ENCODE data around the gene RAMP3.

Gene RAMP3

GRCh38 chr7:45221896-45222604, 64.5 kb downstream of the RAMP3 start:
- TF ChIP-seq EZH2 (IDR thresholded peaks at IDR 0.05), result no peak
- no peak for TF ChIP-seq FOXP2 (optimal IDR thresholded peaks at IDR 0.05; ENCODE audit: control extremely low read depth, extremely low read length, insufficient read depth)
- TF ChIP-seq POLR2AphosphoS5 (IDR thresholded peaks at IDR 0.05; ENCODE audit: borderline replicate concordance, low read depth, low read length), result no peak
- Histone ChIP-seq H3K36me3 (ENCODE audit: insufficient read depth, low read length) (no peaks in the 10 kb centered on the region), H3K9ac (ENCODE audit: insufficient read length) (no peak overlapping the region), H3K4me3 (no peak overlapping the region), H3K9me3 (ENCODE audit: low read depth, low read length) (no peaks in the 10 kb centered on the region), H3K27ac (no peak overlapping the region)
- DNase-seq (ENCODE audit: low read depth, low spot score), result no peak

DNA sequence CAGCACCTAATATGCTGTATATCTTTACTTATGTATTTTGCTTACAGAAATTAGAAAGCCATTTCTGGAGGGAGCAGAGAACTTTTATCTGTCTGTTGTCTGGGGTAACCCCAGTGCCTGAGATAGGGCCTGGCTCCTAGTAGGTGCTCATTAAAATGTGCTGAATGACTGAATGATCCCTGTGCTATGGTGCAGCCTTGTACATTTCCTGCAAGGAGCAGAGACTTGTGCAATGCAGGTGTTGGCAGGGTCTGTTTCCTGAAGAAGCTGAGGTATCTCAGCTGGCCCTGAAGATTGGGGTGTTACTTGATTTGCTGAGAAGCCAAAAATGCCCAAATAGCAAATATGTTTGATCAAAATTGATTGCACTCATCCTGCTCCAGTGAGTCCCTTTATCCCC, 65.5 kb downstream of the RAMP3 start:
- TF ChIP-seq EZH2 (IDR thresholded peaks at IDR 0.05), result no peak
- TF ChIP-seq POLR2AphosphoS5 (IDR thresholded peaks at IDR 0.05; ENCODE audit: borderline replicate concordance, low read depth, low read length), result no peak
- no peak for TF ChIP-seq FOXP2 (optimal IDR thresholded peaks at IDR 0.05; ENCODE audit: control extremely low read depth, extremely low read length, insufficient read depth)
- no peak for DNase-seq (ENCODE audit: low read depth, low spot score)
- Histone ChIP-seq H3K9ac (ENCODE audit: insufficient read length) (no peak overlapping the region), H3K9me3 (ENCODE audit: low read depth, low read length) (no peaks in the 10 kb centered on the region), H3K36me3 (ENCODE audit: insufficient read depth, low read length) (no peaks in the 10 kb centered on the region), H3K4me3 (no peak overlapping the region), H3K27ac (no peak overlapping the region)

DNA sequence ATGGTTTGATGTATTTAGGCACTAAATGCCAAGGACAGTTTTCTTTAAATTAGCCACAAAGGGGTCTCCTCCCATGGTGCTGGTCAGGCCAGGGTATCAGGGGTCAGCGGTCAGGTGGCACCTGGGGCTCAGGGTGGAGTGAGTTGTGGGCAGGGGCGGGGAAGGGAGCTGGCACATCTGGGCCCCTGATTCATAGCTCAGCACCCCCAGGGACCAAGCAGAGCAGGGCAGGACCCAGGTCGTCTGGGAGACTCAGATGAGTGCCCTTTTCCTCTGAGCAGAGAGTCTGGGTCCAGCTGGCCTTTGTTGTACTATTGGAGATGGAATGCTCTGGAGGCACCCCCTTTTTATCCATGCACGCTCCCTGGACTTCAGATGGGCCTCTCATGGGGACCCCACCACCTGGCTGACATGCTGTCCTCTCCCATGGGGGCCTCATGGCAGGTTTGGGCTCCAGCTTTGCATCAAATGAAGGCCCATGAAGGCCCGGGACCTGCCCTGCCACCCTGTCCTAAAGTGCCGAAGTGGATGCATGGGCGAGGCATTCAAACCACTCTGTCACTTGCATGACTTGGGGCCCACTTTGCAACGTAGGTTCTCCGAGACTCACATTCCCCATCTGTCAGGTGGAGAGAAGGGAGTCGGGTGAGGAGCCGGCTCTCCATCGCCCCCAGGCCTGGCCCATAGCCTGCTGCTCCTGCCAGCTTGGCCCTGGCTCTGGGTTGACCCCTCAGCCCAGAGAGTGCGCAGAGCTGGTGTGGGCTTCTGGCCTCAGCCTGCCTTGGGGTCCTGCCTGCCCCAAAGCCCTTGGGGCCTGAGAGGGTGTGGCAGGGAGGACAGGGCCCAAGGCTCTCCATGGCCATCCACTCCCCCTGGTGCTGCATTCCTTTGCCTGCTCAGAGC, 66.4 kb downstream of the RAMP3 start:
- no peak overlapping the region for H3K4me3 ChIP-seq
- no peaks in the 10 kb centered on the region for H3K36me3 ChIP-seq (ENCODE audit: insufficient read depth, low read length)
- H3K9ac ChIP-seq (ENCODE audit: insufficient read length), result no peak overlapping the region
- no peak for DNase-seq (ENCODE audit: low read depth, low spot score)
- H3K27ac ChIP-seq, result no peak overlapping the region
- H3K9me3 ChIP-seq (ENCODE audit: low read depth, low read length), result no peaks in the 10 kb centered on the region
- TF ChIP-seq FOXP2 (optimal IDR thresholded peaks at IDR 0.05; ENCODE audit: control extremely low read depth, extremely low read length, insufficient read depth), result no peak
- TF ChIP-seq POLR2AphosphoS5 (IDR thresholded peaks at IDR 0.05; ENCODE audit: borderline replicate concordance, low read depth, low read length), result no peak
- no peak for TF ChIP-seq EZH2 (IDR thresholded peaks at IDR 0.05)

- H3K27ac ChIP-seq, result no peak overlapping the region
- no peaks in the 10 kb centered on the region for H3K9me3 ChIP-seq (ENCODE audit: low read depth, low read length)
- no peak for DNase-seq (ENCODE audit: low read depth, low spot score)
- H3K4me3 ChIP-seq, result no peak overlapping the region
- H3K9ac ChIP-seq (ENCODE audit: insufficient read length), result no peak overlapping the region
- H3K36me3 ChIP-seq (ENCODE audit: insufficient read depth, low read length), result no peaks in the 10 kb centered on the region
- TF ChIP-seq EZH2 (IDR thresholded peaks at IDR 0.05) (no peak), FOXP2 (optimal IDR thresholded peaks at IDR 0.05; ENCODE audit: control extremely low read depth, extremely low read length, insufficient read depth) (no peak), POLR2AphosphoS5 (IDR thresholded peaks at IDR 0.05; ENCODE audit: borderline replicate concordance, low read depth, low read length) (no peak)
These were observed 67.2 kb downstream of the RAMP3 start for GRCh38 chr7:45224832-45225231.

GRCh38 chr7:45225311-45225947, 67.8 kb downstream of the RAMP3 start:
- DNase-seq (ENCODE audit: low read depth, low spot score), result no peak
- no peak overlapping the region for H3K27ac ChIP-seq
- no peaks in the 10 kb centered on the region for H3K36me3 ChIP-seq (ENCODE audit: insufficient read depth, low read length)
- no peak overlapping the region for H3K9ac ChIP-seq (ENCODE audit: insufficient read length)
- no peak overlapping the region for H3K4me3 ChIP-seq
- no peaks in the 10 kb centered on the region for H3K9me3 ChIP-seq (ENCODE audit: low read depth, low read length)
- no peak for TF ChIP-seq EZH2 (IDR thresholded peaks at IDR 0.05)
- no peak for TF ChIP-seq FOXP2 (optimal IDR thresholded peaks at IDR 0.05; ENCODE audit: control extremely low read depth, extremely low read length, insufficient read depth)
- no peak for TF ChIP-seq POLR2AphosphoS5 (IDR thresholded peaks at IDR 0.05; ENCODE audit: borderline replicate concordance, low read depth, low read length)

- no peaks in the 10 kb centered on the region for H3K9me3 ChIP-seq (ENCODE audit: low read depth, low read length)
- no peaks in the 10 kb centered on the region for H3K36me3 ChIP-seq (ENCODE audit: insufficient read depth, low read length)
- H3K4me3 ChIP-seq, result no peak overlapping the region
- no peak overlapping the region for H3K27ac ChIP-seq
- no peak overlapping the region for H3K9ac ChIP-seq (ENCODE audit: insufficient read length)
- no peak for DNase-seq (ENCODE audit: low read depth, low spot score)
- TF ChIP-seq FOXP2 (optimal IDR thresholded peaks at IDR 0.05; ENCODE audit: control extremely low read depth, extremely low read length, insufficient read depth) (no peak), POLR2AphosphoS5 (IDR thresholded peaks at IDR 0.05; ENCODE audit: borderline replicate concordance, low read depth, low read length) (no peak), EZH2 (IDR thresholded peaks at IDR 0.05) (no peak)
These were observed 68.4 kb downstream of the RAMP3 start for GRCh38 chr7:45225948-45226335.

DNA sequence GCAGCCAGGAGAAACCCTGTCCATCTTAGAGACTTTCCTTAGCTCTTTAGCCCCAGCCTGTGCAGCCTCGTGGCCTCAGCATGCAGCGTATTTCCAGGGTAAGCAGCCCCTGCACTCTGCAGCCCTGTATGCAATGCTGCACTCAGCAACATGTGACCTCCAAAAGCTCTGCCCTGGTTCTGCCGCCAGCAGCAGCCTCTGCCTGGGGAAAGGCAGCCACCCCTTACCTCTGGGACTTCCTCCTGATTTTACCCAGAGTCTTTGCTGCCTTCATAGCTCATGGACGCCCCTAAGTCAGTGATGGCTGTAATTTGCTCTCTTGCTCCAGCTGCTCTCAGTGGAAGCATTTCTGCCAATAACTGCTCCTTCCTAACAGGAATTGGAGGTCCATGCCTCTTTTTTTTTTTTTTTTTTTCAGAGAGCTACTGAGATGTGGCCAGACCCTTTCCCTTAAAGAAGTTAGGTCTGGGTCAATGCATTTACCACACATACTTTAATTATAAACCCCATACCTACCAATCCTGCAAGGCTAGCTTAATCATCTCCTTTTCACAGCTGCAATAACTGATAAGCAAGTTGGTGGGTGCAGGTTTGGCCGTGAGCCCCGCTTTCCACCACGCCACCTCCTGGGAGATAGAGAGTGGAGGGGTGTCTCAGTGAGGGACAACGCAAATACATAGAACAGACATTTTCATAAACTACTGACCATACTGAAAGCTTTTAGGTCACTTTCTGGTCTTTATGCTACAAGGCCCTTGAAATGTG, 71.7 kb downstream of the RAMP3 start:
- TF ChIP-seq EZH2 (IDR thresholded peaks at IDR 0.05), result no peak
- TF ChIP-seq POLR2AphosphoS5 (IDR thresholded peaks at IDR 0.05; ENCODE audit: borderline replicate concordance, low read depth, low read length), result no peak
- no peak for TF ChIP-seq FOXP2 (optimal IDR thresholded peaks at IDR 0.05; ENCODE audit: control extremely low read depth, extremely low read length, insufficient read depth)
- Histone ChIP-seq H3K9me3 (ENCODE audit: low read depth, low read length) (no peaks in the 10 kb centered on the region), H3K9ac (ENCODE audit: insufficient read length) (no peak overlapping the region), H3K36me3 (ENCODE audit: insufficient read depth, low read length) (no peaks in the 10 kb centered on the region), H3K4me3 (no peak overlapping the region), H3K27ac (no peak overlapping the region)
- DNase-seq (ENCODE audit: low read depth, low spot score), result no peak

Measured in SK-N-MC (cell line).